GM12878 (cell line): ENCODE measurements around the gene TUBB3. TPM values are rescaled to one million over a fixed set of nuclear protein-coding genes. Genes with fewer than 3 reads are reported as not detected.

Experiments used
- ATAC-seq: fragments of 200-7000 bp; cut with Tn5 transposase; 3 replicates; pipeline ENCODE4 v1.9.1; 2020; ENCODE audit warnings: mild to moderate bottlenecking, moderate library complexity
- BruUV-seq: library from RNA; stranded (reverse); fragments of 400-500 nt; replicated peaks from 2 replicates; lab custom pipeline; 2021; lab: Mats Ljungman, UMichigan
- CTCF ChIA-PET: fragments of 300-600 bp; sonication (Branson Sonifier 250); formaldehyde crosslinking; extraction: SDS; loops from one replicate; lab custom pipeline; 2021; ENCODE audit warnings: inconsistent platforms; lab: Yijun Ruan, JAX
- POLR2A ChIA-PET: fragments of 350-600 bp; formaldehyde crosslinking; extraction: SDS; loops from one replicate; lab custom pipeline; 2021; ENCODE audit warnings: inconsistent platforms; lab: Charles Lee
- RAD21 ChIA-PET: fragments of 300-600 bp; sonication (Branson Sonifier 250); formaldehyde crosslinking; loops from one replicate; lab custom pipeline; 2023; ENCODE audit warnings: antibody characterized with exemption; ENCODE audit not compliant: unreplicated experiment; lab: Charles Lee
- SMC1A ChIA-PET: fragments of 300-600 bp; sonication (Branson Sonifier 250); formaldehyde crosslinking; loops from one replicate; lab custom pipeline; 2023; ENCODE audit not compliant: unreplicated experiment, uncharacterized antibody; lab: Charles Lee
- DNase-seq: peaks from one replicate; pipeline ENCODE4 v3.0.0-alpha.2; 2011; ENCODE audit warnings: low read depth, low spot score
- FAIRE-seq: peaks from 3 replicates; lab custom pipeline; 2011; peaks lifted over from hg19 to GRCh38; lab: Jason Lieb, UNC
- H2AFZ ChIP-seq: 2 replicates; pipeline ENCODE4 v1.6.0; 2011; ENCODE audit warnings: low read depth, low read length, control low read depth; ENCODE audit not compliant: control insufficient read depth
- H3K27ac ChIP-seq: 2 replicates; pipeline ENCODE4 v1.5.1; 2011; ENCODE audit warnings: control low read depth; ENCODE audit not compliant: control insufficient read depth, insufficient read depth
- H3K27me3 ChIP-seq, 2 experiments: replicated peaks in 1 of 2; 2 replicates each; pipeline versions ENCODE4 v1.6.0 to v1.6.1; 2011; ENCODE audit warnings: low read length in 1 of 2; ENCODE audit not compliant: control insufficient read depth in 2 of 2, insufficient read depth in 2 of 2
- H3K36me3 ChIP-seq, 2 experiments: 2 replicates each; pipeline ENCODE4 v1.5.1; 2011; ENCODE audit warnings: low read length in 1 of 2; ENCODE audit not compliant: control insufficient read depth in 2 of 2, insufficient read depth in 2 of 2
- H3K4me1 ChIP-seq: 2 replicates; pipeline ENCODE4 v1.6.1; 2011; ENCODE audit warnings: mild to moderate bottlenecking, low read length, moderate library complexity, mixed read lengths; ENCODE audit not compliant: control insufficient read depth, insufficient read depth
- H3K4me2 ChIP-seq: 2 replicates; pipeline ENCODE4 v1.6.0; 2011; ENCODE audit warnings: control low read depth; ENCODE audit not compliant: control insufficient read depth, insufficient read depth
- H3K4me3 ChIP-seq: fragments of 200-600 bp; sonication (generic); 2 replicates; pipeline ENCODE4 v1.5.1; 2016
- H3K79me2 ChIP-seq: 2 replicates; pipeline ENCODE4 v1.6.0; 2011; ENCODE audit warnings: low read length; ENCODE audit not compliant: control insufficient read depth, insufficient read depth
- H3K9ac ChIP-seq: 2 replicates; pipeline ENCODE4 v1.8.0; 2011; ENCODE audit warnings: low read length, control low read depth, mixed read lengths; ENCODE audit not compliant: control insufficient read depth, insufficient read depth
- H3K9me3 ChIP-seq: replicated peaks from 3 replicates; pipeline ENCODE4 v1.5.1; 2011; ENCODE audit warnings: mild to moderate bottlenecking, low read length; ENCODE audit not compliant: control insufficient read depth, insufficient read depth
- H4K20me1 ChIP-seq: 2 replicates; pipeline ENCODE4 v1.6.0; 2011; ENCODE audit not compliant: control insufficient read depth, insufficient read depth
- WGBS: methylation state at CpG from one replicate; pipeline ENCODE4 v1.1.6; 2016; ENCODE audit warnings: low lambda C conversion rate; ENCODE audit not compliant: insufficient replicate concordance, insufficient coverage; ENCODE audit errors: missing lambda C conversion rate; 5-methylcytosine and 5-hydroxymethylcytosine counted together
- in situ Hi-C: fragments of 300-500 bp; cut with MboI; formaldehyde crosslinking; loops from 9 replicates; pipeline ENCODE4 v1.14.3; 2018; ENCODE audit warnings: mixed read lengths
- intact Hi-C: fragments of 100-400 bp; cut with micrococcal nuclease; formaldehyde crosslinking; loops from one replicate; pipeline ENCODE4 v1.14.2; 2022; ENCODE audit not compliant: unreplicated experiment
- polyA plus RNA-seq, 11 experiments: library from polyadenylated mRNA; depleted of rRNA in 4 of 11; unstranded in 6 of 11; stranded (reverse) in 5 of 11; fragments of >200 nt; fragmentation: Nextera tagmentation in 4 of 11; fragmentation: Illumina TruSeq in 1 of 11; extraction: Ambion mirVana in 4 of 11; extraction: Trizol in 1 of 11; gene quantifications; 1 replicate in 1 of 11; 2 replicates in 10 of 11; pipeline versions ENCODE4 v1.2.1 to v1.2.3, GENCODE V29; 2011 to 2016; ENCODE audit warnings: inconsistent platforms in 2 of 11, missing spikeins in 2 of 11, low read depth in 1 of 11
- total RNA-seq, 4 experiments: library from RNA; depleted of rRNA in 3 of 4; stranded (reverse); fragments of >200 nt in 3 of 4; fragmentation: Illumina TruSeq in 1 of 4; extraction: Trizol in 1 of 4; gene quantifications; 2 replicates each; pipeline versions ENCODE4 v1.2.1 to v1.2.3, GENCODE V29; 2013 to 2021
- TF ChIP-seq, protein P1 (sequence below): fragments of 450-650 bp; formaldehyde crosslinking; IDR thresholded peaks from 2 replicates; pipeline ENCODE4 v1.5.0; 2022; ENCODE audit warnings: mild to moderate bottlenecking, missing genetic modification characterization

TUBB3 gene
- total and polyA plus RNA-seq, 10 of the 15 experiments (the other 5 are each of a cell fraction or from before 2014, with no cell fraction given) = 0.09 to 2.5 (median 0.58) TPM; not detected in 1

DNA sequence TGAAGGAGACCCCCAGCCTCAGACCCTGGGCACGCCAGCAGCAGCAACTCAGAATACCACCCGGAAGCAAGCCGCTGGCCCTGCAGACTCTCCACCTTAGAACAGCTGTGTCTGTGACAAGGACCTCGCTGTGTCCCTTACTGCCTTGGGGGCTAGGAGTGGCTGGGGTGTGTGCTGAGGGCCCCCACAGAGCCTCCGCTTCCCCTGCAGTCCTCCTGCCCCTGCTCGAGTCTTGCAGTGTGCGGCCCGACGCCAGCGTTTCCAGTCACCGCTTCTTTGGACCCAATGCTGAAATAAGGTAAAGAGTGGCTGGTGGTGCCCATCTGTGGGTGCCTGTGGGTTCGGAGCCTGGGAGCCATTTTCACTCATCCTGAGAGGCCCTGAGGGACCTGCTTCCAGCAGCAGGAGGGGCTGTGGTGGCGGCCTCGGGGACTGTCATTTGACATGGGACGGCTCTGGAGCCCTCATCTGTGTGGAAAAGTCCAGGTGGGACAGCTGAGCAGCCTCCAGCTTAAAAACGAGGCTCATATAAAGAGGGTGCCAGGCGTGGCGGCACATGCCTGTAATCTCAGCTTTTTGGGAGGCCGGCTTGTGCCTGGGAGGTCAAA is 19.1 kb upstream of the TUBB3 start:
- no peak overlapping the region for H3K4me2 ChIP-seq
- no peak overlapping the region for H2AFZ ChIP-seq
- intact Hi-C loops (no loop called here), in situ Hi-C loops (no loop called here)
- ChIA-PET POLR2A (no interaction called here), SMC1A (no interaction called here), CTCF (no interaction called here), RAD21 (interaction anchor here (1.5 kb wide), 1 partner anchor 42 kb away, joined by 3 read pairs; no protein-coding TSS in a partner anchor)
- TF ChIP-seq, protein P1, sequence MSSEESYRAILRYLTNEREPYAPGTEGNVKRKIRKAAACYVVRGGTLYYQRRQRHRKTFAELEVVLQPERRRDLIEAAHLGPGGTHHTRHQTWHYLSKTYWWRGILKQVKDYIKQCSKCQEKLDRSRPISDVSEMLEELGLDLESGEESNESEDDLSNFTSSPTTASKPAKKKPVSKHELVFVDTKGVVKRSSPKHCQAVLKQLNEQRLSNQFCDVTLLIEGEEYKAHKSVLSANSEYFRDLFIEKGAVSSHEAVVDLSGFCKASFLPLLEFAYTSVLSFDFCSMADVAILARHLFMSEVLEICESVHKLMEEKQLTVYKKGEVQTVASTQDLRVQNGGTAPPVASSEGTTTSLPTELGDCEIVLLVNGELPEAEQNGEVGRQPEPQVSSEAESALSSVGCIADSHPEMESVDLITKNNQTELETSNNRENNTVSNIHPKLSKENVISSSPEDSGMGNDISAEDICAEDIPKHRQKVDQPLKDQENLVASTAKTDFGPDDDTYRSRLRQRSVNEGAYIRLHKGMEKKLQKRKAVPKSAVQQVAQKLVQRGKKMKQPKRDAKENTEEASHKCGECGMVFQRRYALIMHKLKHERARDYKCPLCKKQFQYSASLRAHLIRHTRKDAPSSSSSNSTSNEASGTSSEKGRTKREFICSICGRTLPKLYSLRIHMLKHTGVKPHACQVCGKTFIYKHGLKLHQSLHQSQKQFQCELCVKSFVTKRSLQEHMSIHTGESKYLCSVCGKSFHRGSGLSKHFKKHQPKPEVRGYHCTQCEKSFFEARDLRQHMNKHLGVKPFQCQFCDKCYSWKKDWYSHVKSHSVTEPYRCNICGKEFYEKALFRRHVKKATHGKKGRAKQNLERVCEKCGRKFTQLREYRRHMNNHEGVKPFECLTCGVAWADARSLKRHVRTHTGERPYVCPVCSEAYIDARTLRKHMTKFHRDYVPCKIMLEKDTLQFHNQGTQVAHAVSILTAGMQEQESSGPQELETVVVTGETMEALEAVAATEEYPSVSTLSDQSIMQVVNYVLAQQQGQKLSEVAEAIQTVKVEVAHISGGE = no peak
- H3K79me2 ChIP-seq = no peaks in the 10 kb centered on the region
- H4K20me1 ChIP-seq = no peaks in the 10 kb centered on the region
- H3K9ac ChIP-seq = no peak overlapping the region
- H3K4me1 ChIP-seq = no peaks in the 10 kb centered on the region
- H3K27me3 ChIP-seq = no peaks in the 10 kb centered on the region
- WGBS = 92% methylated on average over 19 of the region's 19 CpGs
- peaks cover 14 to 27% of the 10 kb centered on the region in 2 experiments for H3K36me3 ChIP-seq
- ATAC-seq = no peak
- no peak overlapping the region for H3K27ac ChIP-seq
- no peak for FAIRE-seq
- DNase-seq = no peak
- no TSS peak for BruUV-seq
- H3K4me3 ChIP-seq = no peak overlapping the region
- H3K9me3 ChIP-seq = no peaks in the 10 kb centered on the region; the same call in 2 of the 3 replicates
